HG03108 (cell line): ENCODE results near the gene CNIH3.

Experiments
- ATAC-seq: cut with Tn5 transposase; IDR thresholded peaks from one replicate; pipeline ENCODE4 v1.9.1; 2021; ENCODE audit warnings: moderate library complexity; ENCODE audit not compliant: unreplicated experiment

The CNIH3 gene

DNA sequence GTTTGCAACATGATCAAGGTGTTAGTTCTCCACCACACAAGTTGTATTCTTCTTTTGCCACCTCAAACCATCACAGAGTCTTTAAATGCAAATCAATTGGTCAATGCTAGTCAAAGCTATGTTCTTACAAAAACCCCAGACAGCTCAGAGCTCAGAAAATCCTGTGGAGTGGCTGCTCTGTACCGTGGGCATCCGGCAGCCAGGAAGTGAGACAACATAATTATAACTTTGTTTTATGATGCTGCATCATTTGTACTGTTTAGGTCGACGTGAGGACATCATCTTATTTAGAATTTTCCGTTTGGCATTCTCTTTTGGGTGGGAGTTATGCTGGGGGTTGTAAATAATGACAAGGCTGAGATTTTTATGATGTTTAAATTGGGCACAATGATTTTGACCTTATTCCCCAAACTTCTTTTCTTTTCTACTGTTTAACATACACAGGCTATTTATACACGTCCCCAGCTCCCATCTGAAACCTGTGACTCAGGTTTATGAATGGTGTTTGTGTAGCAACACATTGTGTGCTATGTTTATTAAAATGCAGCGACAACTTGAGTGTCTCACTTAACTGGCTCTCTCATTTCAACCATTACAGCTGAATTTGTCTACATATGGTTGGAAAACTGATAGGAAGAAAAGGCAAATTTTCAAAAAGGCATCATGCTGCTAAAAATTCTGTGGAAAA is 124.0 kb downstream of the CNIH3 start:
- ATAC-seq: peak; percentile 67

DNA sequence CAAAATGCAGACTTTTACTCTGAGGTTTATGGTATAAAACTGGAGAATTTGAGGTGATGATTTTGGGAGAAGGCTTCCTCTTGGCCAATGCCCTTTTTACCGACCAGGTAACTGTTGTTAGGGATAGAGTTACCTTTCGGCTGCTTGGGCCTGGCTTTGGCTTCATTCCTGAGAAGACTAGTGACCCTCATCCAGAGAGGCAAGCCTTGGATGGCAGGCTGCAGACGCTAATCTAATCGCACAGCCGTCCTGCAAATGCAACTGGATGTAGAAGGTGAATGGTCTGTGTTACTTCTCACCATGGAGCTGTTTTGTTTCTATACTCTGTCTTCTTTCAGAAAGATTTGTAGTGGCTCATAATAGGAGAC is 124.6 kb downstream of the CNIH3 start:
- no peak for ATAC-seq

DNA sequence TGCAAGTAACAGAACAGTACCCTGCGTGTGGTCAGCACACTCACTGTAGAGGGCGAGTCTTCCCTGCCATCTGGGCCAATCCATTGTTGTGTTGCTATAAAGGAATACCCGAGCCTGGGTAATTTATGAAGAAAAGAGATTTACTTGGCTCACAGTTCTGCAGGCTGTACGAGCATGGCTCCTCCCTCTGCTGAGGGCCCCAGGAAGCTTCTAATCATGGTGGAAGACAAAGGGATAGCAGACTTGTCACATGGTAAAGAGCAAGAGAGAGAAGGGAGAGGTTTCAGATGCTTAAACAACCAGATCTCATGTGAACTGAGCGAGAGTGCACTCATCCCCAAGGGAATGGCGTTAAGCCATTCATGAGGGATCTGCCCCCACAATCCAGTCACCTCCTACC is 126.2 kb downstream of the CNIH3 start:
- no peak for ATAC-seq

DNA sequence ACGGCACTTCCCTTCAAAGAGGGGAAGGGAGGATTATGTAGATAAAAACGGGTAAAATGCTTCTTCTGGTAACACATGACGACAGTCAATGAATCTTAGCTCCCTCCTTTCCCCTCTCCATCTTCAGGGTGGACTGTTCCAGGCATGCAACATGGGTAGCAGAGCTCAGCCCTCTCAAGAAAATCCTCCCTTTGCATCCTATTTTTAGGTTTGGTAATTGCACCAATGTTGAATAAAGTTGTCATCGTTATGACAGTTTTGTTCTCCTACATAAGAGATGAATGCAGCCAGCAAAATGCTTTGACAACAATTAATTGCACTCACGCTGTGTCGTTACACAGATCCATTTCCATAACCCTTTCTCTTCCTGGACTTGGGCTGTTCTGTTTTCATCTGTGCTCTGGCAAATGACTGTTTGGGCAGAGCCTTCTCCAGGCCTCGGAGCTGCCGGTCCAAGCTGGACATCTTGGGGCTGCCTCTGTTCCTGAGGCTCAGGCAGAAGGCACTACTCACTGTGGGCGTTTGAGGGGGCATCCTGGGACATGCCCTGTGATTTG is 127.6 kb downstream of the CNIH3 start:
- ATAC-seq: no peak

DNA sequence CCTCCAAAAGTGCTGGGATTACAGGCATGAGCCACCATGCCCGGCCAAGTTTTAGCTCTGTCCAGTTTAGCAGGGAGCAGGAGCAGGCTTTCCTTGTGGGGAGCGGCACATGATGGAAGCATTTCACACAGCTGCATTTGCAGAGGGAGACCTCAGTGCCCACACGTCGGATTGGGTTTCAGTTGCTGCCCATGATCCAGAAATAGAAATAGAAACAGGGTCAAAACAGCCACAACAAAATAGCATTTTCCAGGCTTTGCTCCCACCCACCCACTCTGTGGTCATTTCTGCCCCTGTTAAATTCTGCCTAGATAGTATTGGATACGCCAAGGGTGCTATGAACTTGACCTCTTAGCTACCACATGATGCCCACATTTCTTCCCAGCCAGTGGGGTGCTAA is 128.4 kb downstream of the CNIH3 start:
- ATAC-seq: no peak

DNA sequence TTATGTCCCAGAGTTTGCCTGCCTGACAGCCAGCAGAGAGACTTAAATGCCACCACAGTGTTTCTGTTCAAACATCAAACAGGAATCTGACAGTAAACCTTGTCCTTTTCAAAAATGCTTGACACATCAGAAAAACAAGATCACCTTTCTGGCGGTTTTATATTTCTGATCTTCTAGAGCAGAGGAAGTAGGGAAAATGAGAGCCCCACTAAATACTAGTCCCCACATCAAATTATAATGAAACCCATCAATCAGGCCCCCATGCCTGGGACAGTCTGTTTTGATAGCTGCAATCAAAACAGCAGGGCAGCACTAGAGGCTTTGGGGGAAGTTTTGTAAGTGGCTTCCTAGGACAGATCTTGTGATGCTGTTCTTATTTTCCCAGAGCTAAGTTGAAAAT is 129.3 kb downstream of the CNIH3 start:
- ATAC-seq: no peak

DNA sequence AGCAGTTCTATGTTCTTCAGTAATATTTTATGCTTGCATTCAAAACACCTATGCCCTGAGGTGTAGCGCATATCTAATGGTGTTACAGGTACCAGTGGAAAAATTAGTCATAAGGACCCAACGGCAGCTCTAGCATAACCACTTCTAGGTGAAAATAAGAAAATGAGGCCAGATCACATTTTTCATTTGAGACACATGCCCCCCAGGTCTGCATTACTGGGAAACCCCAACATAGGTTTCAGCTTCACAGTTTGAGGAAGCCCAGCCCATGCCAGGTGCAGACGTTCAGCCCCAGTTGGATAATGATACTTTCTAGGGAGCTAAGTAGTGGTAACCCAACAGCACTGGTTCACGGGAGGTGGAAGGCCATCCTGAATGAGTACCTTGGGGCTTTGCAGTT is 129.8 kb downstream of the CNIH3 start:
- peak; percentile 48 for ATAC-seq

DNA sequence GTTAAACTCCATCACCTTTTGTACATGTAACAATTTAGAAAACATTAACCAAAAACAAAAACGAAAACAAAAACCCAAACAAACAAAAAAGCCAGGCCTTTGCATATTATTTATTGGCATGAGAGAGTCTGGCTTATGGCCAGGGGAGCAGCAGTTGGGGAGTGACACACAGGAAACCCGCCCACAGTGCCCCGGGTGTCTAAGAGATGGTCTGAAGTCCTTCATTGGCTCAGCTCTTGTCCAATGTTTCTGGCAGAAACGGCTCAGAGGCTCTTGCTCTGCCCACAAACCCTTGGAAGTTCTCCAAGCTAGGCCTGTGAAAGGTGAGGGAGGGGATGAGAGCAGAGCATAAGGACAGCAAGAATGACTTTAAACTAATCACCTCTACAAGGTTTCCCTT is 131.5 kb downstream of the CNIH3 start:
- ATAC-seq: peak; percentile 39

DNA sequence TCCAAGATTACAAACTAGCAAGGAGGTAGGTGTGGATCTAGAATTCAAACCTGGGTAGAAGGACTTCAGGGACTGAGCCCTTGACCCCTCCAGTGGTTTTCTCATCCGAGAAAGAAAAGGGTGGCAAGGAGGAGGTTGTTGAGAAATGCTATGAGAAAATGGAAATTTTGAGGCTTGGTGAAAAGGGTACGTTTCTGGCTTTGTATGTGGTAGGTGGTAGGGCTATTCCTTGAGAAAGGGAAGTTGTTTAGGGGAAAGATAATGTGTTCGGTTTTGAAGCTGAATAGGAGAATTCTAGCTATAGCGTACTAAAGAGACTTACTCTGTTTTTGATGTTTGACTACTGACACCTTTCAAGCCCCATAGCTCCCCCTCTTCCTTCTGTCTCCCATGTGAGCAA is 133.8 kb downstream of the CNIH3 start:
- no peak for ATAC-seq

DNA sequence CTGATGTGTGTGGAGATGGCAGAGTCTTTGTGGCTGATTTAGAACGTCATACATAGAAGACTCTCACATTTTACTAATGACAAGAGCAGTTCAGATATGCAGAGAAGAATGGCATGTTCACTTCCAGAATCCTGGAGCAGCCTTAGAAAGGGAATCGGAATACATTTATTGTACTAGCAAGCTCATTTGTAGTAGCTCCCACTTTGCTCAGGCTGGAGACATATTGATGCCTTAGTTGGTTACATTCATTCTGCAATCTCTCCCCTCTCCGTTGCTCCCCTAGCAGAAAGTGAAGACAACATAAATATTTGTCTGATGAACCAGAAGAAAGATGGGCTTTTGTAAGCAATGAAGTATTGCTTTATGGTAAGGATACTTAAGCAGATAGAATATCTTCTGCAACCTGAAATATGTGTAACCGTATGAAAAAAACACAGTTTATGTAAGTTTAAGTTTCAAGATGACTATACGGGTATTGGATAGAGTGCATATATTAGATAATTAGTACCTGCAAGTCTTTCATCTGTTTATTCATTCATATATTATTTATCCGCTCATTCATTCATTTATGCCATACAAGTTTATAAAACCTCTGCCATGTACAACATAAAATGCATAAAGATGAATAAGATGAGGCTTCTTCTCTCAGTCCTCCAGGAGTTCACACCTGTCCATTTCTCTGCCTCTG is 135.7 kb downstream of the CNIH3 start:
- ATAC-seq: no peak

DNA sequence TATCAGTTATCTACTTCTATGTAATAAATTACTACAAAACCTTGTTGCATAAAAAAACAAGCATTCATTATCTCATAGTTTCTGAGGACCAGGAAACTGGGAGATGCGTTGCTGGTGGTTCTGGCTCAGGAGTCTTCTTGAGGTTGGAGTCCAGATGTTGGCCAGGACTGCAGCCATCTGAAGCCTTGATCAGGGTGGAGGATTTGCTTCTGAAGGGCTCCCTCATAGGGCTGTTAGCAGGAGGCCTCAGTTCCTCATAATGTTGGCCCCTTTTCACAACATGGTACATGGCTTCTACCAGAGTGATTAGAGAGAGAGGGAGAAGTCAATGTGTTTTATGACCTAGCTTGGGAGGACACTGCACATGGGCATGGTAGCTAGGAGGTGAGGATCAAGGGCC is 137.4 kb downstream of the CNIH3 start:
- no peak for ATAC-seq

DNA sequence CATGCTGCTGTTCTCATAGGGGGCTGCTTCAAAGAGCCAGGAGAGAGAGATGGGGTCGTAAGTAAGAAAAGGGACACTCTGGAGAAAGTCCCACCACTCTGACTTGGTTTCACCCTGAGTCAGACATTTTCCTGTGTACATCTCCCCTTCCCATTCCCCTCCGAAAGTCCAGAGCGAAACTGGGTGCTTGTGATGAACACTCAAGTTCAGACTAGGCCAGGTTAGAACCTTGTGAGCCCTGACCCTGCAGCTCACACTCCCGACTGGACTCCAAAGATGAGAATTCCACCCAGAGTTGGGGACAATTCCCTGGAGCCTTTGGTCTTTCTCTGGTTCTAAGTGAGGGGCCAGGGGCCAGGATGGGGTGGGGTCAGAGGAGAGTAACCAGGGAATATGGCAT is 139.5 kb downstream of the CNIH3 start:
- no peak for ATAC-seq

DNA sequence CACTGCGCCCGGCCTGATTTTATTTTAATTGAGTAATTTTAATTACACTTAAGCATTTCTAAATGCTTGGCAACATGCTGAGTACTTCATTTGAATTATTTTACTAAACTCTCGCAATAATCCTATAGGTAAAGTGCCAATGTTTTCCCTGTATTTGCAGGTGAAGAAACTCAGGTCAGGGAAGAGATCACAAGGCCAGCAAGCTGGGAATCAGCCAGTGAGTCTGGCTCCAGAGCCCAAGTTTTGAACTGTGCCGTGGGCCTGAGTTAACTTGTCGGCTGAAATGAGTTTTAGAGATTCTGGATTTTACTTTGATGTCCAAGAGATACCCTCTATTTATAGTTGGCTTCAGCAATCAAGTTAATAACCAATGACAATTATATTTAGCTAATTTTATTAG is 141.4 kb downstream of the CNIH3 start:
- no peak for ATAC-seq

DNA sequence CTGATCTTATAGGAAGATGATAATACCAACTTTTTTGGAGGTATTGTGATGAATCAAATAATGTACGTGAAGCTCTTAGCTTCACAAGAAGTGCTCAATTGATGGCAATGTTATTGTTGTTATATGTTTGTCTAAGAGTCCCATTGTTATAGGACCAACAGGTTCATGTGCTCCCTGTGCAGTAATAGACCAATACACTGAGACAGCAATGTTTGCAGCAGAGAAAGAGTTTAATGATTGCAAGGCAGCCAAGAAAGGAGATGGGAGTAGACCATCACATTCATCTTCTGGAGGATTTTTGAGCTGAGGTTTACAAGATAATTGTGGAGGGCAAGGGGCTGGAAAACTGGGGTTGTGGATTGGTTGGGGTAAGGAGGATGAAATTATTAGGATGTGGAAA is 143.0 kb downstream of the CNIH3 start:
- no peak for ATAC-seq

DNA sequence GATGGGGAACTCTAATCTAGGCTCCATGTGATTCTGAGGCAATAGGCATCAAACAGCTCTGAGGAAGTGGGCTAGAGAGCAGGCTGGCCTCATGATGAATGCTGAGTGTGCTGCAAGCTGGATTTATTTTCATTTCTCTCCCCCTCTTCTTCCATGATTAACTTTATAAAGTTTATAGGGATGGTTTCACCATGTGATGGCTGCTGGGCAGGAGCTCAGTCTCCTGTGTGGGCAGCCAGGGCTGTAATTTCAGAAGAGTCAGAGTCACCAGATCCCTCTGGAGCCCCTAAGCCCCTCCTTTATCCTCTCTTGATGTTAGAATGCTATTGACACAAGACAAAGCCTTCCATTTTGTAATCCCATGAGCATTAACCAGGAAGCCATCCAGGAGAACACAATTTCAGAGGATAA is 143.6 kb downstream of the CNIH3 start:
- ATAC-seq: no peak

DNA sequence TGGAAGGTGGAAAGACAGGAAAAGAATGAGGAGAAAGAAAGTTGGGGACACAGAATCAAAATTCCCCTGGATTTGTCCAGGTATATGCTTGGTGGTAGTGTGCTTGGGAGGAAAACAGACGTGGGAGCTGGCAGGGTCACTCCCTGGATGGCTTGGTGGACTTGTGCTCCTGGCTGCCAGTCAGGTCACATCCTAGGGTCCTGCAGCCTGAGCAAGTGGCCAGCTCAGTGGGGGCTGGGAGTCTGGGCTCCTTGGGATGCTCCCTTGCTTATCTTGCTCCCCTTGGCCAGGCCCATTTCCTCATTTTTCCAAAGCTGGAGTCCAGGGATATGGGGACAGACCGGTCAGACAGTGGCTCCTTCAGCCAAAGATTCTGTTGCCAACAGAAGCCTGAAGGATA is 144.0 kb downstream of the CNIH3 start:
- no peak for ATAC-seq

DNA sequence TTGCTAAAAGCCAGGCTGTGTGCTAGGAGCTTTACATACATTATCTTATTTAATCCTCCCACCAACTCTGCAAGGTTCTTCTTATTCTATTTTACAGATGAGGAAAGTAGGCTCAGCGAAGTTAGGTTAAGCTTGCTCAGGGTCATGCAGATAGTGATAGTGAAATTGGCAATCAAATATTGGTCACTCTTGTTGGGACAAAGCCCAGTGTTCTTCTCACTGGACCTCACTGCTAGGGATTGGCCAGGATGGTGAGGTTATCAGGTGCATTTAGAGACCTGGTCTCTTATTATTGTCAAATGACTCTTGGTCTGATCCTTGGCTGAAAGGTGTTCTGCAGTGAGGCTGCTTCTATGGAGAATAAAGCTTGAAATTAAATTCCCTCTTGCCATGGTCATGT is 145.1 kb downstream of the CNIH3 start:
- no peak for ATAC-seq

DNA sequence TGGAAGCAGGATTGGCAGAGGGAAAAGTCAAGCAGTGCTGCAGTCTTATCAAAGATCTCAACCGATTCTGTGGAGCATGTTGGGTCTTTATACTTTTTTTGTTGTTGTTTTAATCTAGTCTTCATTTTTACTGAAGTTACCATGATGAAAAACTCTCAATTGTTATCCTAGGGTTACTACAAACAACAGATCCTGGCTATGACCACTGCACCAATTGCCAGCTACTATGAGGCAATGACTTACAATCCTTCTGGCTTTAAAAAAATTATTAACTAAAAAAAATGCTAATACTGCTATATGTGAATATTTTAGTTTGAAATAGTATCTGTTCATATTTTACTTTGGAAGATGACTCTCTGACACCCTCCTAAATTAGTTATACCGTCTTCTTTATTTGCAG is 145.9 kb downstream of the CNIH3 start:
- no peak for ATAC-seq

DNA sequence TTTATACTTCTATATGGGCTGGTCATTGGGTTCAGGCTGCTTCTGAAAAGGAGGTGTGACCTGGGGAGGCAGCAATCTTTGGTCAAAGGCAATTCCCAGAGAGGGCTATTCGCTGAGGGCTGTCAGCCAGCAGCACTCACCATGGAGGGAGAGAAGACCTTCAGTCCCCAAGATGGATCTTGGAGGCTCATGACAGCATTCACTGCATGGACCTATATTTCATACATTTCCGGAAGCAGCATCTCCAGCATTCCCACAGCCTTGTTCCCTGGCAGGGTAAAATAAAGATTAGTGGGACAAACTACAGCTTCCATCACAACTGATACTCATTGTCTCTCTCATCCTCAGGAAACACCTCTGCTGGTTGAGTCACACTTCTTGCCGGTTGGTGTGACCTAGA is 146.6 kb downstream of the CNIH3 start:
- ATAC-seq: no peak

DNA sequence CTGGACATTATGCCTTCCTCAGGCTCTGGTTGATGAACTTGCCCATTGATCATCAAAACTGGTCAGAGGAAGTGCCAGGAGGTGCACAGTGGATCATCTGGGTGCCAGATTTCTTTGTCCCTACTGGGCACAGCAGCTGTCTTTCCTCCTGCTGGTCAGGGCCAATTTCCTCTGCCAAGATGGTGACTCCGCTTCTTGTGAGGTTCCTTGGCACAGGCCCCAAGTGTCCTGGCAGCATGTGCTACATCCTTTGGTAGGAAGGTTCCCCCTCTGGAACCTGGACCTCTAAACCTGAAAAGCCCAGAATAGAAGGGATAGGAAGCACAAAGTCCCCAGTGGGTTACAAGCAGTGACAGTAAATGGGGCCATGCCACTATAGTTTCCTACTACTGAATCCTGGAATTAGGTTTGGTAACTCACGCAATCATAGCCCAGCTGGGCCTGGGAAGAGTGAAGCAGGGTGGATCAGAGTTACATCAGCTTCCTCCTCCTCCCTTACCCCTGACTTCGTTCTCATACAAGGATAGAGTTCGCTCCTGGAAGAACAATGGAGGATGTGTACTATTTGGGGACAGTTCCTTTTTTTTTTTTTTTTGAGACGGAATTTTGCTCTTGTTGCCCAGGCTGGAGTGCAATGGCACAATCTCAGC is 147.1 kb downstream of the CNIH3 start:
- ATAC-seq: no peak

DNA sequence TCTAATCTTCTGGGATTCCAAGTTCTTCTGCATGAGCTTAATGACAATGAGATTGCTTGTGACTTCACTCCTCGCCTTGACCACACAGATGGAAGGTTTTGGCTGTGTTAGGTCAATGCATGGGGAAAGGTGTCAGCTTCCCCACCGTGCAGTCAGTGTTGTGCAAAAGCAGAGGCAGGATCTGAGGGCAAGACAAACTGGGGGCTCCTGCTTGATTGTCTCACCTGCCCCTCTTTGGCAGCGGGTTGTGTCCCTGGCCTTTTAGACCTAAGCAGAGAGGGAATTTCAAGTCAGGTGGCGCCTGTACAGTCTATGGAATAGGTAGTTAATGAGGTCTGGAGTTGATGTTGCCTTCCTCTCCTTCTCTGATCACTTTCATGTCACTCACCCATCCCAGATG is 150.1 kb downstream of the CNIH3 start:
- no peak for ATAC-seq

DNA sequence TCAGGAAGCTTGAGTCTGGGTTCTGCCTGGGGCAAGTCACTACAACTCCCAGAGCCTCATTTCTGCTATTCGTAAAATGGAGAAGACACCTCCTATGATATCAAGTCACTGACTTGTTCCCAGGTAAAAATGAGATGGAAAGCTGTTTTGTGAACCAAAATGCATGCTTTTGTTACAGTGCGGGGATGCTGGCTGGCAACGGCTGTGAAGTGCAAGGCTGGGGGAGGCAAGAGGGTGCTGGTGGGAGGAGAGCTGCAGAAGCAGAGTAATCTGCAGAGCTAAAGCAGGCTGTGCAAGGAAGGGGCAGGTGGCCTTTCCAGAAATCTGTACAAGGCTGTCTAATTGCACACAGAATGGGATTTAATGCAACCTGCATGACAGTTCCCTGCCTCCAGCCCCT is 150.9 kb downstream of the CNIH3 start:
- ATAC-seq: no peak
